GM11168 (cell line): ENCODE measurements around the gene RPL36.
"Not testable (repeated sequence)": the region's sequence is repeated elsewhere in the genome, so short reads cannot be mapped to it uniquely, and the experiment has no call there.

ENCODE experiments used
- in situ Hi-C: fragments of 300-500 bp; cut with MboI; formaldehyde crosslinking; loops from one replicate; pipeline ENCODE4 v1.12.0; 2022; ENCODE audit warnings: low sequenced_read_pairs; ENCODE audit not compliant: unreplicated experiment

RPL36 gene

DNA sequence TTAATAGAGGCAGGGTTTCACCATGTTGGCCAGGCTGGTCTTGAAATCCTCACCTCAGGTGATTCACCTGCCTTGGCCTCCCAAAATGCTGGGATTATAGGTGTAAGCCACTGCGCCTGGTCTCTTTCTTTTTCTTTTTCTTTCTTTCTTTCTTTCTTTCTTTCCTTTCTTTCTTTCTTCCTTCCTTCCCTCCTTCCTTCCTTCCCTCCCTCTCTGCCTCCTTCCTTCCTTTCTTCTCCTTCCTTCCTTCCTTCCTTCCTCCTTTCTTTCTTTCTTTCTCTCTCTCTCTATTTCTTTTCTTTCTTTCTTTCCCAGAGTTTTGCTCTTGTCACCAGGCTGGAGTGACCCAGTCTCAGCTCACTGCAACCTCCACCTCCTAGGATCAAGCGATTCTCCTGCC is 43.1 kb downstream of the RPL36 start:
- in situ Hi-C loops: not testable (repeated sequence)

DNA sequence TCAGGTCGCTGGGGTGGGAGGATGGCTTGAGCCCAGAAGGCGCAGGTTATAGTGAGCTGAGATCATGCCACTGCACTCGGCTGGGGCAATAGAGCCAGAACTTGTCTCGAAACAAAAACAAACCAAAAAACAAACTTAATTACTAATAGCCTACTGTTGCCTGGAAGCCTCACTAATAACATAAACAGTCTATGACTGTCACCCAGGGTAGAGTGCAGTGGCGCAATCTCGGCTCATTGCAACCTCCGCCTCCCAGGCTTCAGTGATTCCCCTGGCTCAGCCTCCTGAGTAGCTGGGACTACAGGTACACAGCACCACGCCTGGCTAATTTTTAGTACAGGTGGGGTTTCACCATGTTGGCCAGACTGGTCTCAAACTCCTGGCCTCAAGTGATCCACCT is 48.3 kb downstream of the RPL36 start:
- in situ Hi-C loops: no loop called here
